GM12878 (cell line): Measurements from ENCODE around the gene CLBA1.

Experiments
- BHLHE40 ChIP-seq, 2 experiments: fragments of 450-650 bp in 1 of 2; IDR thresholded peaks; 2 replicates each; pipeline ENCODE4 v1.6.1; 2011 to 2017; ENCODE audit warnings: low read depth in 2 of 2, borderline replicate concordance in 1 of 2, improper control_type of control experiment in 1 of 2, low read length in 1 of 2, mild to moderate bottlenecking in 1 of 2
- CHD2 ChIP-seq: IDR thresholded peaks from 2 replicates; pipeline ENCODE4 v1.6.1; 2011; ENCODE audit warnings: low read depth, low read length, improper control_type of control experiment, borderline replicate concordance
- LARP7 ChIP-seq: fragments of 450-650 bp; IDR thresholded peaks from 2 replicates; pipeline ENCODE4 v1.6.1; 2017; ENCODE audit warnings: mild to moderate bottlenecking
- MEF2B ChIP-seq: fragments of 450-650 bp; IDR thresholded peaks from 2 replicates; pipeline ENCODE4 v1.6.1; 2018; ENCODE audit warnings: mild to moderate bottlenecking, moderate library complexity; ENCODE audit not compliant: partially characterized antibody, poor library complexity, severe bottlenecking
- POLR2AphosphoS5 ChIP-seq: IDR thresholded peaks from 2 replicates; pipeline ENCODE4 v1.6.1; 2011; ENCODE audit warnings: mild to moderate bottlenecking, low read length, inconsistent platforms
- SIX5 ChIP-seq: IDR thresholded peaks from 2 replicates; pipeline ENCODE4 v1.6.1; 2011; ENCODE audit warnings: mild to moderate bottlenecking, low read depth, low read length, moderate library complexity; ENCODE audit not compliant: severe bottlenecking
- ZNF687 ChIP-seq: fragments of 450-650 bp; IDR thresholded peaks from 2 replicates; pipeline ENCODE4 v1.6.1; 2017; ENCODE audit warnings: mild to moderate bottlenecking, moderate library complexity

- no peak for TF ChIP-seq CHD2
- no peak for TF ChIP-seq MEF2B
- TF ChIP-seq LARP7, result no peak
- no peak for TF ChIP-seq BHLHE40 (IDR thresholded peaks at IDR 0.05; ENCODE audit: borderline replicate concordance in 1 of 2, low read depth in 2 of 2, low read length in 1 of 2)
- no peak for TF ChIP-seq POLR2AphosphoS5
- no peak for TF ChIP-seq SIX5
- no peak for TF ChIP-seq ZNF687
Observed at GRCh38 chr14:105007593-105008264, 22.1 kb downstream of the CLBA1 start.
